CD14-positive monocyte (primary cell): ENCODE results near the gene THEMIS. TPM values are rescaled to one million over a fixed set of nuclear protein-coding genes. Genes with fewer than 3 reads are reported as not detected.
"Not testable (repeated sequence)": the region's sequence is repeated elsewhere in the genome, so short reads cannot be mapped to it uniquely, and the experiment has no call there.

ENCODE experiments used
- DNase-seq, 3 donors: peaks; one replicate each; pipeline ENCODE4 v3.0.0-alpha.2; 2011 to 2022
- H2AFZ ChIP-seq: 2 replicates; pipeline ENCODE4 v1.6.0; 2012; ENCODE audit warnings: mild to moderate bottlenecking, low read depth, low read length, inconsistent platforms; ENCODE audit not compliant: insufficient read depth, poor library complexity, severe bottlenecking
- H3K27ac ChIP-seq, 2 donors: 1 replicate in 1 of 2; 2 replicates in 1 of 2; pipeline ENCODE4 v1.5.1; 2012 to 2013; ENCODE audit warnings: low read length in 2 of 2, control low read depth in 1 of 2, inconsistent platforms in 1 of 2, low read depth in 1 of 2, mild to moderate bottlenecking in 1 of 2
- H3K27me3 ChIP-seq, 2 donors: one replicate each; pipeline versions ENCODE4 v1.6.0 to v1.6.1; 2011 to 2013; ENCODE audit warnings: low read length in 2 of 2; ENCODE audit not compliant: control insufficient read depth in 2 of 2, insufficient read depth in 2 of 2
- H3K36me3 ChIP-seq, 2 donors: replicated peaks in 1 of 2; 1 replicate in 1 of 2; 2 replicates in 1 of 2; pipeline versions ENCODE4 v1.5.1 to v1.6.1; 2012 to 2013; ENCODE audit warnings: low read length in 2 of 2, control low read depth in 1 of 2, inconsistent platforms in 1 of 2, mild to moderate bottlenecking in 1 of 2; ENCODE audit not compliant: insufficient read depth in 2 of 2, control insufficient read depth in 1 of 2
- H3K4me1 ChIP-seq, 2 donors: 1 replicate in 1 of 2; 2 replicates in 1 of 2; pipeline versions ENCODE4 v1.5.1 to v1.6.1; 2012 to 2013; ENCODE audit warnings: low read length in 2 of 2, control low read depth in 1 of 2, inconsistent platforms in 1 of 2, mild to moderate bottlenecking in 1 of 2, moderate library complexity in 1 of 2; ENCODE audit not compliant: insufficient read depth in 2 of 2, control insufficient read depth in 1 of 2
- H3K4me2 ChIP-seq: replicated peaks from 2 replicates; pipeline ENCODE3; 2012; ENCODE audit warnings: low read length, moderate library complexity, mild to moderate bottlenecking; ENCODE audit not compliant: poor library complexity, severe bottlenecking; ENCODE audit errors: extremely low read depth
- H3K4me3 ChIP-seq, 3 experiments: fragments of 200-600 bp in 1 of 3; sonication (generic) in 1 of 3; replicated peaks in 1 of 3; 1 replicate in 2 of 3; 2 replicates in 1 of 3; pipeline ENCODE4 v1.5.1; 2011 to 2013; ENCODE audit warnings: low read length in 3 of 3, mild to moderate bottlenecking in 3 of 3, control low read depth in 2 of 3, low read depth in 2 of 3, inconsistent platforms in 1 of 3, moderate library complexity in 1 of 3
- H3K79me2 ChIP-seq: 2 replicates; pipeline ENCODE4 v1.6.0; 2012; ENCODE audit warnings: mild to moderate bottlenecking, control low read depth, inconsistent platforms, low read length, moderate library complexity; ENCODE audit not compliant: insufficient read depth
- H3K9ac ChIP-seq: 2 replicates; pipeline ENCODE4 v1.6.0; 2017; ENCODE audit warnings: low read length, mild to moderate bottlenecking; ENCODE audit not compliant: insufficient read depth, poor library complexity, severe bottlenecking
- H3K9me3 ChIP-seq, 2 donors: replicated peaks in 1 of 2; 1 replicate in 1 of 2; 2 replicates in 1 of 2; pipeline versions ENCODE4 v1.5.1 to v1.6.1; 2012 to 2013; ENCODE audit warnings: low read length in 2 of 2, control low read depth in 1 of 2; ENCODE audit not compliant: control insufficient read depth in 1 of 2, insufficient read depth in 1 of 2
- H4K20me1 ChIP-seq: 2 replicates; pipeline ENCODE4 v1.6.0; 2012; ENCODE audit warnings: mild to moderate bottlenecking, low read length, control low read depth, moderate library complexity; ENCODE audit not compliant: insufficient read depth
- H3K27ac Mint-ChIP-seq, 7 donors: one replicate each; pipeline ENCODE4 v1.8.0; 2020; ENCODE audit warnings: mild to moderate bottlenecking in 7 of 7, mixed read lengths in 7 of 7, moderate library complexity in 6 of 7, inconsistent platforms in 2 of 7
- H3K27me3 Mint-ChIP-seq, 3 donors: one replicate each; pipeline ENCODE4 v1.8.0; 2021 to 2022; ENCODE audit warnings: low read depth in 3 of 3, mild to moderate bottlenecking in 3 of 3, mixed read lengths in 3 of 3, moderate library complexity in 3 of 3, inconsistent platforms in 1 of 3
- H3K36me3 Mint-ChIP-seq, 2 donors: one replicate each; pipeline ENCODE4 v1.8.0; 2020; ENCODE audit warnings: mixed read lengths in 2 of 2, inconsistent platforms in 1 of 2, mild to moderate bottlenecking in 1 of 2
- H3K4me1 Mint-ChIP-seq: one replicate; pipeline ENCODE4 v1.8.0; 2020; ENCODE audit warnings: mild to moderate bottlenecking, mixed read lengths
- H3K4me3 Mint-ChIP-seq, 2 donors: one replicate each; pipeline ENCODE4 v1.8.0; 2020; ENCODE audit warnings: mild to moderate bottlenecking in 2 of 2, mixed read lengths in 2 of 2, moderate library complexity in 1 of 2
- H3K9me3 Mint-ChIP-seq, 7 donors: one replicate each; pipeline ENCODE4 v1.8.0; 2020 to 2022; ENCODE audit warnings: mixed read lengths in 7 of 7, mild to moderate bottlenecking in 6 of 7, moderate library complexity in 6 of 7, inconsistent platforms in 2 of 7
- WGBS: methylation state at CpG from one replicate; pipeline ENCODE4 v1.1.5; 2013; ENCODE audit warnings: missing lambda C conversion rate; ENCODE audit not compliant: insufficient coverage; 5-methylcytosine and 5-hydroxymethylcytosine counted together
- intact Hi-C, 2 donors: fragments of 100-400 bp; cut with micrococcal nuclease; formaldehyde crosslinking; loops; one replicate each; pipeline versions ENCODE4 v1.15.0 to v1.15.1; 2023
- polyA plus RNA-seq, 3 donors: library from polyadenylated mRNA; depleted of rRNA in 1 of 3; unstranded in 2 of 3; stranded (reverse) in 1 of 3; fragments of 300-500 nt in 2 of 3; fragments of >200 nt in 1 of 3; fragmentation: Illumina TruSeq in 2 of 3; gene quantifications; 1 replicate in 2 of 3; 2 replicates in 1 of 3; pipeline ENCODE4 v1.2.3, GENCODE V29; 2012 to 2021
- TF ChIP-seq, protein P1 (sequence below): fragments of 200-600 bp; IDR thresholded peaks from one replicate; pipeline ENCODE4 v1.8.0; 2022; ENCODE audit warnings: antibody characterized with exemption, mild to moderate bottlenecking

Gene THEMIS
- polyA plus RNA-seq, 3 donors: 0.13 to 0.16 TPM; not detected in 1

DNA sequence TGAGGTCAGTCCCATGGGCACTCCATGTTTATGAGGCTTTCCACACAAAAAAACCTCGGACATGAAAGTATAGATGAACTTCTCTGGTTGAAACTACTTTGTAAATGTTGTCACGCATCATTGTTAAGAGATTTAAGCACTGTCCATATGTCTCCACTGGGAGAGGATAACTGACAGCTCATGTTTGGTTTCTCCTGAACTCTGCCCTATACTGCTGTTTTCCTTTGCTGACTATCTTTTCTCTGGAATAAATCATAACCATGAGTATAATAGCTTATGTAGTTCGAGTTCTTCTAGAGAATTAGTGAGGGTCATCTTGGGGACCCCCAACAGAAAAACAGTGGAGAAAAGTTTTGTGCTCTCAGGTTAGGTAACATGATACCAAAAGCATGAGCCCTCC is 14.3 kb downstream of the THEMIS start:
- no peak overlapping the region for H3K27ac Mint-ChIP-seq
- 88% methylated on average over 1 of the region's 3 CpGs for WGBS
- Histone ChIP-seq H3K36me3 (no peaks in the 10 kb centered on the region), H4K20me1 (no peaks in the 10 kb centered on the region), H3K79me2 (no peaks in the 10 kb centered on the region), H3K4me2 (no peak overlapping the region), H3K4me3 (no peak overlapping the region), H2AFZ (no peak overlapping the region), H3K27ac (no peak overlapping the region), H3K4me1 (no peaks in the 10 kb centered on the region), H3K27me3 (no peaks in the 10 kb centered on the region), H3K9me3 (no peaks in the 10 kb centered on the region), H3K9ac (no peak overlapping the region)
- no peaks in the 10 kb centered on the region for H3K4me1 Mint-ChIP-seq
- peaks cover 0 to 9% (median 0%) of the 10 kb centered on the region in 7 donors for H3K9me3 Mint-ChIP-seq
- intact Hi-C loops: no loop called here
- H3K27me3 Mint-ChIP-seq: no peaks in the 10 kb centered on the region
- DNase-seq: no peak
- TF ChIP-seq, protein P1, sequence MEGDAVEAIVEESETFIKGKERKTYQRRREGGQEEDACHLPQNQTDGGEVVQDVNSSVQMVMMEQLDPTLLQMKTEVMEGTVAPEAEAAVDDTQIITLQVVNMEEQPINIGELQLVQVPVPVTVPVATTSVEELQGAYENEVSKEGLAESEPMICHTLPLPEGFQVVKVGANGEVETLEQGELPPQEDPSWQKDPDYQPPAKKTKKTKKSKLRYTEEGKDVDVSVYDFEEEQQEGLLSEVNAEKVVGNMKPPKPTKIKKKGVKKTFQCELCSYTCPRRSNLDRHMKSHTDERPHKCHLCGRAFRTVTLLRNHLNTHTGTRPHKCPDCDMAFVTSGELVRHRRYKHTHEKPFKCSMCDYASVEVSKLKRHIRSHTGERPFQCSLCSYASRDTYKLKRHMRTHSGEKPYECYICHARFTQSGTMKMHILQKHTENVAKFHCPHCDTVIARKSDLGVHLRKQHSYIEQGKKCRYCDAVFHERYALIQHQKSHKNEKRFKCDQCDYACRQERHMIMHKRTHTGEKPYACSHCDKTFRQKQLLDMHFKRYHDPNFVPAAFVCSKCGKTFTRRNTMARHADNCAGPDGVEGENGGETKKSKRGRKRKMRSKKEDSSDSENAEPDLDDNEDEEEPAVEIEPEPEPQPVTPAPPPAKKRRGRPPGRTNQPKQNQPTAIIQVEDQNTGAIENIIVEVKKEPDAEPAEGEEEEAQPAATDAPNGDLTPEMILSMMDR: no peak
- H3K4me3 Mint-ChIP-seq: no peak overlapping the region
- H3K36me3 Mint-ChIP-seq: no peaks in the 10 kb centered on the region

- Mint-ChIP-seq H3K27me3 (peaks cover 0 to 3% (median 0%) of the 10 kb centered on the region in 3 donors), H3K36me3 (no peaks in the 10 kb centered on the region), H3K9me3 (peaks cover 0 to 9% (median 0%) of the 10 kb centered on the region in 7 donors), H3K4me3 (no peak overlapping the region), H3K4me1 (no peaks in the 10 kb centered on the region), H3K27ac (no peak overlapping the region)
- H3K4me3 ChIP-seq: no peak overlapping the region
- intact Hi-C loops: no loop called here
- H3K9ac ChIP-seq: no peak overlapping the region
- no peak overlapping the region for H3K4me2 ChIP-seq
- no peak overlapping the region for H3K27ac ChIP-seq
- no peaks in the 10 kb centered on the region for H3K27me3 ChIP-seq
- TF ChIP-seq, protein P1: no peak
- no peaks in the 10 kb centered on the region for H3K4me1 ChIP-seq
- no peaks in the 10 kb centered on the region for H3K9me3 ChIP-seq
- no peaks in the 10 kb centered on the region for H3K79me2 ChIP-seq
- no peaks in the 10 kb centered on the region for H4K20me1 ChIP-seq
- no peaks in the 10 kb centered on the region for H3K36me3 ChIP-seq
- no peak overlapping the region for H2AFZ ChIP-seq
- no peak for DNase-seq
These were observed 16.7 kb downstream of the THEMIS start for GRCh38 chr6:127884134-127884533.

- H3K27ac ChIP-seq, H3K27me3 ChIP-seq, H3K27me3 Mint-ChIP-seq, H3K9ac ChIP-seq, intact Hi-C loops, H3K4me3 ChIP-seq, H3K4me3 Mint-ChIP-seq, H2AFZ ChIP-seq, H3K4me1 Mint-ChIP-seq, H3K27ac Mint-ChIP-seq, H3K9me3 Mint-ChIP-seq, H3K4me2 ChIP-seq, H3K4me1 ChIP-seq, H3K79me2 ChIP-seq, H3K36me3 Mint-ChIP-seq, H3K9me3 ChIP-seq, DNase-seq, H4K20me1 ChIP-seq, H3K36me3 ChIP-seq: not testable (repeated sequence)
These were observed 18.9 kb downstream of the THEMIS start for GRCh38 chr6:127881949-127882348.
